TTC549 (cell line): ENCODE results near the gene RPL18A.
A peak's percentile ranks its signal among the peaks of the same experiment; 100 is the strongest.

Source experiments
- FAIRE-seq: peaks from 2 replicates; lab custom pipeline; 2012; peaks lifted over from hg19 to GRCh38; lab: Jason Lieb, UNC

Gene RPL18A

DNA sequence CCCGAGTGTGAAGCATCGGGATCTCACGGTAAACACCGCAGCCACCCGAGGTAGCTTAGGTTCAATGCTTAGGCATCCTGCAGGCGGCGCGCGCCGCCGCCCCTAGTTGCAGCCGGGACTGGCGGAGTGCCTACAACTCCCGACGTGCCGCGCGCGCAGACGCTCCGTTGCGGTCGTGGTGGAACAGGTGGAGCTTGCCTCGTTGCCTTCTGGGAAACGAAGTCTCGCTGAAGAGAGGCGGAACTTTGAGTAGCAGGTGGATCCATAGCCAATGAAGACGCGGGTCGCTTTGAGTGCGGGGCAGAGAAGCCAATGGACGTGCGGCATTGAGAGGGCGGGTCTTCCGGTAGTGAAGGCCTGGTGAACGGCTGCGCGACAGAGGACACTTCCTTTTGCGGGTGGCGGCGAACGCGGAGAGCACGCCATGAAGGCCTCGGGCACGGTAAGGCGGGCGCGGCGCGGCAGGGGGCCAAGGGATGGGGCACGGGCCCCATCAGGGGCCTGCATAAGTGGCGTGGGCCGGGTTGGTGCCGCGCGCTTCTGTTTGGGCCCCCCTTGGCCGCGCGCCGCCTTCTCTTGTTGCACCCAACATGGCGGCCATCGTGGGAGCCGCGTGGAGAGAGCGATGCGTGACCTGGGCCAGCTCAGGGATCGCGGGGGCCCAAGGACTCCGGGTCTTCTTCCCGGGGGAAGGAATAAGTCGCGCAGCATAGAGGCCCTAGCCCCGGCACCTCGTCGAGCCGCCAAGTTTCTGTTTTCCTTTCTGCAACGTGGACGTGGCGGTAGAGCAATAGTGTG is at the start of gene RPL18A:
Gene RPL18A (plus strand): TSS at position 378 of the 798 bp plus-strand sequence. CDS start 47 bp downstream, at position 425.
- peak; percentile 95 for FAIRE-seq

DNA sequence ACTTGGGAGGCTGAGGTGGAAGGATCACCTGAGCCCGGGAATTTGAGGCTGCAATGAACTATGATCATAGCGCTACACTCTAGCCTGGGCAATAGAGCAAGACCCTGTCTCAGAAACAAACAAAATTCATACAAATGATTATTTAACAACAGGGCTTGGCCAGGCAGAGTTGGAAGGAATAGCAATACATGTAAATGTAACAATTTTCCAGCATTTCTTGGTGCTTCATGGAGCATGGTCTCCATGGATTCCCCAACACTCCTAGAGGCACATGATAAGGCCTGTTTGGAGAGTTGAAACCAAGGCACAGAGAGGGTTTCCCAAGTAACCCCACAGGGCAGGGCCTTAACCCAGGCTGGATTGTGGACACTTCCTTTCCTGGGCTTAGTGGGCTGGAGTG is 48.6 kb upstream of the RPL18A start:
- FAIRE-seq, result no peak

DNA sequence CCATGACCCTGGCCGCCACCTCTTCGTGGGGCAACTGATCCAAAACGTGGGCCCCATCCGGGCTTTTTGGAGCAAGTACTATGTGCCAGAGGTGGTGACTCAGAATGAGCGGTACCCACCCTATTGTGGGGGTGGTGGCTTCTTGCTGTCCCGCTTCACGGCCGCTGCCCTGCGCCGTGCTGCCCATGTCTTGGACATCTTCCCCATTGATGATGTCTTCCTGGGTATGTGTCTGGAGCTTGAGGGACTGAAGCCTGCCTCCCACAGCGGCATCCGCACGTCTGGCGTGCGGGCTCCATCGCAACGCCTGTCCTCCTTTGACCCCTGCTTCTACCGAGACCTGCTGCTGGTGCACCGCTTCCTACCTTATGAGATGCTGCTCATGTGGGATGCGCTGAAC is 48.0 kb upstream of the RPL18A start:
- FAIRE-seq, result no peak

DNA sequence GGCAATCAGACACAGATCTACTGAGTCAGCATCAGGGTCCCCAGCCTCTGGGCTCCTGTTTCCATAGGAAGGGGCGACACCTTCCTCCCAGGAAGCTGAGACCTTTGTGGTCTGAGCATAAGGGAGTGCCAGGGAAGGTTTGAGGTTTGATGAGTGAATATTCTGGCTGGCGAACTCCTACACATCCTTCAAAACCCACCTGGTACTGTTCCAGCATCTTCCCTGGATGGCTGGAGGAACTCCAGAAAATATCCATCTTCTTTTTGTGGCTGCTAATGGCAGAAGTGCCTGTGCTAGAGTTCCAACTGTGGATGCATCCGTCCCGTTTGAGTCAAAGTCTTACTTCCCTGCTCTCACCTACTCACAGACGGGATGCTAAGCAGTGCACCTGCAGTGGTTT is 47.6 kb upstream of the RPL18A start:
- FAIRE-seq, result no peak

DNA sequence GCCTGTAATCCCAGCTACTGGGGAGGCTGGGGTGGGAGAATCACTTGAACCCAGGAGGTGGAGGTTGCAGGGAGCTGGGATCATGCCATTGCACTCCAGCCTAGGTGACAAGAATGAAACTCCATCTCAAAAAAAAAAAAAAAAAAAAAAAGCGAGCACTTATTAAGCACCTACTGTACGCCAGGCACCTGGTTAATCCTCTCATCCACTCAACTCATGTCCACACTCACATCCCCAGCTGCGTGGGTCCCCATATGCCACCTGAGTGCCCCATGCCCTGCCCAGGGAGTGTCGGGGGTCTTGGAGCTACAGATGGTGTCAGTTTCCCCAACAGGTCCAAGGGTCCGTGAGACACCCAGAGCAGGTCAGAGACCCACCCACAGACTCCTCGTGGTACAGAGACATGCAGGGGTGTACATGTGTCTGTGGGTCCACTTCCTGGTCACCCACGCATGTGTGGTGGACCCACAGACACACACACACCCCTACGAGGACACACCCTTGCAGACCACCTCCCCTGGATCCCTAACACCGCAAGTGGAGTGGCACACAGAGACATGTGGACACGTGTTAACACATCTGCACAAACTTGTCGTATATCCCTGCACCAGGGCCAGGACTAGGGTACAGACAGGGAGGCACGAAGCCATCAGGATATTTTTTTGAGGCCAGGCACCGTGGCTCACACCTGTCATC is 41.9 kb upstream of the RPL18A start:
- no peak for FAIRE-seq

DNA sequence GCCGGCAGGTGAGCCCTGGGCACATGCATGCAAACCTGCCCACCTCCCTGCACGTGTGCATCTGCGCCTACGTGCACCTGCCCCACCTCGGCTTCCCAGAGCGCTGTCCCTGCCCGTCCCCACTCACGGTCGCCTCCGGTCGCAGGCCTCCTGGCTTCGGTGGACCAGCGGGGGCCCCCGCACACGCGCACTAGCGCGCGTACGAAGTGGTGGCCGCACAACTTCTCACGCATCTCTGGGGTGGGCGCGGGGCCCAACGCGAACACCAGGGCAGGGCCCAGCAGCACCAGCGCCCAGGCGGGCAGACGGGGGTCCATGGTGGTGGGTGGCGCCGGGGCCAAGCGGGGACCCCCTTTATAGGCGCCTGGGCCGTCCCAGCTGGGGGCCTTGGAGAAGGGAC is 38.5 kb upstream of the RPL18A start, which contains the start of gene INSL3:
Gene INSL3 (minus strand): TSS at position 330 of the 400 bp plus-strand sequence. CDS start 13 bp downstream, at position 317.
- FAIRE-seq, result no peak

DNA sequence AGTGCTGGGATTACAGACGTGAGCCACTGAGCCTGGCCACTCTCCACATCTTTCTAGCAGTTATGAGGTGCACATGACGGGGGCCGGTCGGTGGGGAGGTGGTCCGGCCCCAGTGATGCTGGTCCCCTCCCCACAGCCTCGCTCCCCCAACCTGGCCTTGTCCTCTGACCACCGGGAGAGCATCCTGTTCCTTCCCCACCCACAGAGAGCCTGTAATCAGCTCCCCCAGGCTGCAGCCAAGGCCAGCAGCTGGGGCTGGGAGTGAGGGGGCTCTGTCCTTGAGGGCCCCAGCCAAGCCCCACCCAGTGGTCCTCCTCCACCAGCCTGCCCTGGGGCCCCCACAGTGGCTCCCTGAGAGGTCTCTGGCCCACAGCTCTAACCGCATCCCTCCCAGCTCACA is 35.4 kb upstream of the RPL18A start:
- no peak for FAIRE-seq

DNA sequence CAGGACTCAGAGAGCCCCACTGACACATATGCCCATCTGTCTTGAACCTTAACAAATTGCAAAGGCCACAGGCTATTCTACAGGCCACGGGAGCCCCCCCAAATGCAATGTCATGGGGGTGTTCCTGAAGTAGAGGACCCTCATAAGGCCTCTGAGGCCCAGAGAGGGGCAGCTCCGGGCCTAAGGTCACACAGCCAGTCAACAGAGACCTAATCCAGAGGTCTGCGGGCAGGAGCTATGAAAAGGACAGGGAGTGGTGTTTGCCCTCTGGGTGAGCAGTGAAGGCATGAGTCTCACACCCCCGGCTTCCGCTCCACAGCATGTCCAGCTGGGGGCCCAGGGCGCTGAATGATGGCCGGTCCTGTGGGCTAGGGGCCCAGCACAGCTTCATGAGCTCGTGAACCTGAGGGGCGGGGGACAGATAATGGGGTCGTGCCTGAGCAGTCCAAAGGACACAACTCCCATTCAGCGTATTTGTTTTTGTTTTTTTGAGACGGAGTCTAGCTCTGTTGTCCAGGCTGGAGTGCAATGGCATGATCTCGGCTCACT is 33.1 kb upstream of the RPL18A start:
- no peak for FAIRE-seq

DNA sequence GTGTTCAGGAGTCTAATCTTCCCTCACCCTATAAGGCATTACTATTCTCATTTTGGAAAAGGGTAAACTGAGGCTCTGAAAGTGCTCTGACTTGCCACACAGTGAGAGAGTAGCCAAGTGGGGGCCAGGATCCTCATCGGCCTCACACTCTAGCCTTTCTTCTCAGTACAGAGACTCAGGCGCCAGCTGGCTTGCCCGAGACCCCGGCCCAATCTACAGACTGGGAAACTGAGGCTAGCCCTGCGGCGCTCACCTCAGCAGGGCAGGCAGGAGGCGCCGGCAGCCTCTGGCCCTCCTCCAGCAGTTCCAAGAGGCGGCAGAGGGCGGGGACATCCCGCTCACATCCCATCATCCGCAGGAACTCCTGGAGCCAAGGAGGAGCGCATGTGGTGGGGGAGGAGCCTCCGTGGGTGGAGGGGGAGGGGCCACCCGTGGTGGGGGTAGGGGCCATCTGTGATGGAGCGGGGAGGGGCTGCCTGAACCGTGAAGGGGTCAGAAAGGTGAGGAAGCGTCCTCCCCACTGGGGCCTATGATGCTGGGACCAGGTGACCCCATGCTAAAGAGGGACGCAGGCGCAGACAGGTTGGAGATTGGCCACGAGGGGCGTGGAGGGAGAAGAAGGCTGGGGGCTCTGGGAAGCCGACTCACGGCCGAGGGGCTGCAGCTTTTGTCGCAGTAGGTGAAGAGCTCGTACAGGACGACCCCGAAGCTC is 29.7 kb upstream of the RPL18A start:
- FAIRE-seq, result no peak

DNA sequence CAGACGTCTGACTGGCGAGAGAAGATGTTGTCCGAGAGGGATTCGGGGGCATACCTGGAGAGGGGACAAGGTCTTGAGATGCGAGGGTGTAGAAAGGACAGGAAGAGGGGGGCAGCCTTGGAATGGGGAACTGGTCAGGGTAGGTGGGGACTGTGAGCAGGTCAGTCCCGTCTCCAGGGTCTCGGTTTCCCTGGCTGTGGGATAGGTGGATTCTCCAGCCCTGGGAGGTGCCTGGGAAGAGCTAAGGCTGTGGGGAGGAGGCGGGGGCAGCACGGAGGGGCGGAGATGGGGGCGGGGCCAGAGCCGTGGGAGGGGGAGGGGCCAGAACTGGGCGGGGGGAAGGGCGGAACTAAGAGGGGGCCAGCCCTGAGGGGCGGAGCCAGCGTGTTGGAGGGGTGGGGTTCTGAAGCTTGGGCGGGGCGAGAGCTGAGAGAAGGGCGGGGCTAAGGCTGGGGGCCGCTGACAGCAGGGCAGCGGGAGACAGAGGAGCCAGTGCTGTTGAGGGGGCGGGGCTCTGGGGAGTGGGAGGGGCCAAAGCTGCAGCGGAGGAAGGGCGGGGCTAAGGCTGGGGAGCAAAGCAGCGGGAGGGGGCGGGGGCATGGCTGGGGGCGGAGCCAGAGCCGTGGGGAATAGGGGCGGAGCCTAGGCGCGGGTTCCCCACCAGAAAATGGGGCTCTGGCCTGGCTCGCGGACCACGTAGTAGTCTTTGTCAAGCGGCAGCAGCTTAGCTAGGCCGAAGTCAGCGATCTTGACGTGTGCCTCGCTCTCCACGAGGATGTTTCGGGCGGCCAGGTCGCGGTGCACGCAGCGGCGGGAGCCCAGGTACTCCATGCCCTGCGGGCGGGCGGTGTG is 28.9 kb upstream of the RPL18A start:
- no peak for FAIRE-seq

DNA sequence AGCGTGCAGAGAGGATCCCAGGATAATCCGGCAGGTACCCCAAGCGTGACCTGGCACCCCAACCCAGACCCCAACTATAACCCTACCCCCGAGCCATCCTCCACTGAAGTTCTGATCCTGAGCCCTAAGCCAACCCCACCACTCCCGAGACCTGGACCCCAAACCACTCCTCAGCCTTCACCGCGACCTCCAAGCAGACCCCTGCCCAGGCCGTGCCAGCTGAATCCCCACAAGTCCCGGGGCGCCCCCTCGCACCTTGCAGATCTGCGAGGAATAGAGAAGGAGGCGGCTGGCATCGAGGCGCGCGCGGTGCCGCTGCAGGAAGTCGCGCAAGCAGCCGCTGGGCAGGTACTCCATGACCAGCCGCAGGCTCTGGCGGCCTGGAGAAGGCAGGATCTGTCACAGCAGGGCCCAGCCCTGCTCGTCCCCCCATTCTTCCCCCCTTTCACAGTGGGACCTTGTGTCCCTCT is 28.3 kb upstream of the RPL18A start:
- FAIRE-seq, result no peak

DNA sequence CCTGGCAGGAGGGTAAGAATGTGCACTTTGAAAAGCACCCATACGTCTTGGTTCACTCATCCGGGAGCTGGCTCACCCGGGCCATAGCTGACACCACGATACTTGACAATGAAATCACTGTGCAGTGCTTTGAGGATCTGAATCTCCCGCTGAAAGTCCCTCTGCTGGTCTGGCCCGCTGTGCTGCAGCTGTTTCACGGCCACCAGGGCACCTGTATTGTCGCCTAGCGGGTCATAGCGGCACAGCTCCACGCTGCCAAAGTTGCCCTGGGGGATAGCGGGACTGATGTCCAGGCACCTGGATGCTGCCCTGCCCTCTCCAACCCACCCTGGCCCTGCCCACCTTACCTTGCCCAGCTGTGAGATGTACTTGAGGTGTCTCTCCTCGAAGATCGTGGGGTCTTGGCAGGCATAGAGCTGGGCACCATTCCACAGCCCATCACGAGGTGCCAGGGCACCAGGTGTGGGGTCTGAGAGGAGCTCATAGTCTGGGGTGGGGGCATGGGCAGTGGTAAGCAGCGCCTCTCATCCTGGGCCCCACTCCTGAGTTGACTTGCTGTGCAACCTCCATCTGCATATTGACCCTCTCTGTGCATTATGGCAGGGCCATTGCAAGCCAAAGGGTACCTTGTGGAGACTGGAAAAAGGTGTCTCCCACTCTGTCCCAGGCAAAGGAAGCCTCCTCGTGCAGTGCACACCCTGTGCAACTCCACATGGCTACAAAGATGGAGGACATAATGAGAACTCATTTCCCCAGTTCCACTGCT is 27.1 kb upstream of the RPL18A start:
- no peak for FAIRE-seq

DNA sequence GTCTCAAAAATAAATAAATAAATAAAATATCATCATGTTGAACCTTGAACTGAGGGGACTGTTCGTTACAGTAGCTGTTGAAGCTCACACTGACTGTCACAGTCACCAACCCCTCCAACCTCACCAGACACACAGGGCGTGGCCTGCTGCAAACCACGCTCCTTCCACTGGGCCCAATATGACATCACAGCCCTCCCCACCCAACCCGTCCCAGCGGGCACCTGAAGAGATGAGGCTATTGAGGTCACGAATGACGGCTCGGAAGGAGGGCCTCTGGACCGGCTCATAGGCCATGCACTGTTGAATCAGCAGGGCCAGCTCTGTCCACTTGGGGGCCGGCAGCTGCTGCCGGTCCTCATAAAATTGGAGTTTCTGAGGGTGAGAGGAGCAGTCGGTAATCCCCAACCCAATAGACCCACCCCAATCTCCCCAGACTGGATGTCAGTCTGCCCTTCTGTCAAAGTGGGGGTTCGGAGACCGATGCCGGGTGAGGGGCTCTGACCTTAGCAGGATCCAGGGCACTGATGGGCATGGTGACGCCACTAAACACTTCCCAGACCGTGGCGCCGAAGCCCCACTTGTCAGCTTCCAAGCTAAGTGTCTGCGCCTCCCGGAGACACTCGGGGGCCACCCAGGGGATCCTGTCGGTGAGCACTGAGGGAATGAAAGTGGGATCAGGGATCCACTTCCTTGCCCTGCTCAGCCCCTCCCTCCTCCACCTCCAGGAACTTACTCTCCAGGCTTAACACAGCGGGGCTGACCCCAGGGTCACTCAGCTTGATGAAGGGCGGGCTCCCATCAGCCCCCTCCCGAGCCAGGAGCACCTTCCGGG is 25.1 kb upstream of the RPL18A start:
- FAIRE-seq, result no peak

DNA sequence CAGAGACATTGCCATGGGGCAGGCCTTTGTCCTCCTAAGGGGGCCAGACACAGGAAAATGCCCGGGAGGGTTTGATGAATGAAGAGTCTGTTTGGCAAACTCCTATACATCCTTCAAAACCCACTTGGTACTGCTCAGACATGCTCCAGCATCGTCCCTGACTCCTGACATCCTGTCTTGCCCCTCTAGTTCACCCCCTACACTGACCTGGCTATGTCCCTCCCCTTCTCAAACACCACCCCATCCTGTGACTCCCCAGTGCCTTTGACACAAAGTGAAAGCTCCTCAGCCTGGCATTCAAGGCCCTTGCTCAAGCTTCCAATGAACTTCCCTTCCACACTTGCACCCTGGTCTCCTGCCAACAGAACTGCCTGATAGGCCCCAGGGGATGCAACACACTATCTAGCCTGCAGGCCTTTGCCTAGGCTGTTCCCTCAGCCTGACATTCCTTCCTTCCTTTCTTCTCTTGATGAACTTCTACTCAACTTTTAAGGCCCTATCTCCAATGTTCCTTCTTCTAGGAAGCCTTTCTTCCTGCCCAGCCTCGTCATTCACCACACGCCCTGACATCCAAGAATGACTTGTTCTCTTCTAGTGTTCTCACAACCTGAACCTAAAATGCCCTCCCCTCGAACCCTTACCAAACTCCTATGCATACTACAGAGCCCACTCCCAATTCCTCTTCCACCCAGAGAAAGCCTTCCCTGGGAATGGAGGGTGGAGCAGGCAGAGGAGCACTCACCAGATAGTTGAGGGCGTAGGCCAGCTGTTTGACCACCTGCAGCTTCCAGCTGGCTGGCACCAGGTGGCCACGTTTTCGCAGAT is 24.3 kb upstream of the RPL18A start:
- no peak for FAIRE-seq

DNA sequence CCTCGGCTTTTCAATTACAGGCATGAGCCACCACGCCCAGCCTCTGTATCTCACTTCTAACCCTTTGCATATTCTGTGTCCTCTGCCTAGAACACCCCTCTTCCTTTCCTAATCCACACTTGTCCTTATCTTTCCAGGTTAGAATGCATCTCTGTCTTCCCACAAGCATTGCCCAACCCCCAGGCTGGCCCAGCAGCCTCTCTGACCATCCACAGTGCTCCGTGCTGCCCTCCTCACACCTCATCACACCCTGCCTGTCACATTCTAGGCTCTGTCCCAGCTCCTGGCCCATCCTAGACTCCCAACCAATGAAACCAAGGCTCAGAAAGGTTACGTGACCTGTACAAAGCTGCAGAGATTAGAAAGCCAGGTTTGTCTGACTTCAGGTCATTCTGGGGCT is 23.2 kb upstream of the RPL18A start:
- no peak for FAIRE-seq

DNA sequence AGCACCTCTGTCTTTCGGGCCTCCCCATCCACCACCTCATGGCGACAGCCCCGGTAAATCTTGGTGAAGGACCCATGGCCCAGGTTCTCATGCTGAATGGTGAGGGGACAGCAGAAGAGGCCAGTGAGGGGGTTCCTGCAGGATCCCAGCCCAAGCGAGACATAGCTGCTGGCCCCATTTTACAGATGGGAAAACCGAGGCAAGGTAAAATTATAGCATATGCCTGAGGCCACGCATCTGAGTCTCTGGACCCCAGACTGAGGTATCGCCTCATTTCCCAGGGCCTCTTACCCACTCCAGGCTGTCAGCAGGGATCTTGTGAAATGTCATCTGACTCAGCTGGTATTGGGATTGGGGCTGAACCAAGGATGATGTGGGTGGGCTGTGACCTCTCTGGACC is 21.7 kb upstream of the RPL18A start:
- no peak for FAIRE-seq

DNA sequence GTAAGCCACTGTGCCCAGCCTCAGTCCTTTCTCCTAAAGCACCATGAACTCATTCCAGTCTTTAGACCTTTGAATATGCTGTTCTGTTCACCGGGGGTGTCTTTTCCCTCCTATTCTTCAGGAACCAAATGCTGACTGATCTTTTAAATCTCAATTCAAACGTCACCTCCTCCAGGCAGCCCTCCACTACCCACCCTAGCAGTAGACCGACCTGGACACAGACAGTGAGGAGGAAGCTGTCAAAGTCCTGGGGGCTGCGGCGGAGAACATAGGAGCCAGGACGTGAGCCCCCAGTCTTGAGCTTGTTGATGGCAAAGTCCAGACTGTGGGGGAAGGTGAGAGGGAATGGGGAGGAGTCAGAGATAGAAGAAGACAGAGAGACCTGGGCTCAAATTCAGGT is 19.7 kb upstream of the RPL18A start:
- no peak for FAIRE-seq

DNA sequence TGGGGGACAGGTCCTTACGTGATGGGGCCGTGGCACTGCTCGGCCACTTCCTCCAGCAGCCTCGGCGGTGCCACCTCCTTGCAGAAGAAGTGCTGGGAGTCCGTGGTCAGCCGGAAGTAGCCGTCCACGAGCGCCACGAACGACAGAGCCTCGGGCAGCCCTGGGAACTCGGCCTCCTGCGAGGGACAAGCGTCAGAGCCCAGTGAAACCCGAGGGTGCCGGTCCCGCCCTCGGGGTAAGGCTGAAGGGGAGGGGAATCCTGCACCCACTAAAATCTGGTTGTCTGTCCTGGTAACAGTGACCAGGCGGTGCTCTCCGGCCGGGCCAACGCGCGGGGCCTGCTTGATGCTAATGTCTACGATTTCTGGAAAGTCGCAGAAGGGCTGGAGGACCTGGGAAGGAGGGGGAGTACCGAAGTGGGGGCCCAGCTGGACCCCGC is 18.3 kb upstream of the RPL18A start:
- no peak for FAIRE-seq
